Transverse colon (tissue), 4 donors: ENCODE results near the gene SLC6A11. TPM values are rescaled to one million over a fixed set of nuclear protein-coding genes. Genes with fewer than 3 reads are reported as not detected.

Source experiments
- DNase-seq: peaks from one replicate; pipeline ENCODE4 v3.0.0-alpha.2; 2019
- H3K27ac ChIP-seq, 4 donors: fragments of 200-600 bp; sonication (generic); 2 replicates each; pipeline ENCODE4 v1.5.1; 2016 to 2018; ENCODE audit warnings: inconsistent platforms in 4 of 4
- H3K27me3 ChIP-seq: fragments of 200-600 bp; sonication (generic); 2 replicates; pipeline ENCODE4 v1.5.1; 2017; ENCODE audit warnings: inconsistent platforms
- H3K36me3 ChIP-seq, 4 donors: fragments of 200-600 bp; sonication (generic); 2 replicates each; pipeline ENCODE4 v1.5.1; 2017 to 2019; ENCODE audit warnings: inconsistent platforms in 4 of 4
- H3K4me1 ChIP-seq, 4 donors: fragments of 200-600 bp; sonication (generic); 2 replicates each; pipeline ENCODE4 v1.5.1; 2017 to 2020; ENCODE audit warnings: inconsistent platforms in 4 of 4
- H3K4me3 ChIP-seq, 4 donors: fragments of 200-600 bp; sonication (generic); 1 replicate in 1 of 4; 2 replicates in 3 of 4; pipeline versions ENCODE4 v1.5.1 to v1.6.1; 2017 to 2019; ENCODE audit warnings: inconsistent platforms in 4 of 4
- H3K9me3 ChIP-seq, 2 donors: fragments of 200-600 bp; sonication (generic); 2 replicates each; pipeline ENCODE4 v1.5.1; 2017 to 2019; ENCODE audit warnings: inconsistent platforms in 2 of 2
- EP300 ChIP-seq: sonication (generic); formaldehyde crosslinking; IDR thresholded peaks from one replicate; pipeline ENCODE4 v1.6.1; 2017; ENCODE audit warnings: antibody characterized with exemption, low read depth
- POLR2A ChIP-seq: fragments of 450-650 bp; IDR thresholded peaks from one replicate; pipeline ENCODE4 v1.6.1; 2016; ENCODE audit warnings: antibody characterized with exemption, mild to moderate bottlenecking, moderate library complexity
- POLR2AphosphoS5 ChIP-seq, 3 donors: sonication (generic); formaldehyde crosslinking; IDR thresholded peaks; one replicate each; pipeline ENCODE4 v1.6.1; 2016; ENCODE audit warnings: antibody characterized with exemption in 3 of 3
- WGBS, 2 donors: methylation state at CpG; one replicate each; pipeline ENCODE4 v1.1.5; 2018; ENCODE audit warnings: low coverage in 1 of 2; 5-methylcytosine and 5-hydroxymethylcytosine counted together
- in situ Hi-C, 4 donors: fragments of 200-750 bp; cut with MboI; loops; one replicate each; pipeline versions ENCODE4 v1.15.0 to v1.15.1; 2017; ENCODE audit warnings: low sequenced_read_pairs in 3 of 4, low pct_ligation_motif_present in 1 of 4, low pct_unique_long_range_greater_than_20kb in 1 of 4
- intact Hi-C: fragments of 100-400 bp; cut with DNase I; formaldehyde crosslinking; loops from one replicate; pipeline ENCODE4 v1.15.1; 2023; ENCODE audit warnings: low total_unique reads
- total RNA-seq, 4 donors: library from RNA; depleted of rRNA; stranded (reverse); fragments of >200 nt; gene quantifications; one replicate each; pipeline ENCODE4 v1.1.0, GENCODE V29; 2016
- TF ChIP-seq, protein P1 (sequence below), 5 experiments: fragments of 200-600 bp in 3 of 5; fragments of 450-650 bp in 2 of 5; sonication (generic) in 3 of 5; IDR thresholded peaks; 1 replicate in 2 of 5; 2 replicates in 3 of 5; pipeline ENCODE4 v1.5.1; 2016 to 2017; ENCODE audit warnings: antibody characterized with exemption in 5 of 5, inconsistent platforms in 3 of 5, mild to moderate bottlenecking in 2 of 5, moderate library complexity in 1 of 5

Gene SLC6A11
- total RNA-seq, 4 donors from 2014 or later = not detected

DNA sequence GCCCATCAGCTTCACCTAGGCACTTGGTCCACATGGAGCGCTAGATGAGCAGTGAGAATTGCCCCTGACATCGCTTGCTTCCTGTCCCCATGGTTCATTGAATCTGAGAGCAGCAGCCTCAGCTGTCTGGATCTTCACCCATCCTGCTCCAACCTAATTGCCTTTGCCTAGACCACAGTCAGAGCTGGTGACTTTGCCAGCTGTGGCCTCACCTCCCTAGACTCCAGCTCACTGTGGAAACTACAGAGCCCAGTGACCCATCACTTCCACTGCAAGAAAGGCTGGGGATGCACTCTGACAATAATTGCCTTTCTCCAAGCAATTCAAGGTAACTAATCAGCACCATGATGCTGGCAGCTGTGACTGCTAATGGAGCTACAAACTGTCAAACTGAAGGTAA is 145.9 kb downstream of the SLC6A11 start:
- Histone ChIP-seq H3K4me1 (peaks cover 0 to 5% (median 2%) of the 10 kb centered on the region in 4 donors), H3K4me3 (no peak overlapping the region), H3K9me3 (no peaks in the 10 kb centered on the region), H3K27ac (no peak overlapping the region), H3K36me3 (no peaks in the 10 kb centered on the region), H3K27me3 (peaks cover 4% of the 10 kb centered on the region)
- 60 to 100% methylated on average over 1 to 2 of the region's 2 CpGs for WGBS, 2 donors
- TF ChIP-seq POLR2AphosphoS5 (IDR thresholded peaks at IDR 0.05) (no peak), POLR2A (no peak), EP300 (no peak)
- TF ChIP-seq, protein P1, sequence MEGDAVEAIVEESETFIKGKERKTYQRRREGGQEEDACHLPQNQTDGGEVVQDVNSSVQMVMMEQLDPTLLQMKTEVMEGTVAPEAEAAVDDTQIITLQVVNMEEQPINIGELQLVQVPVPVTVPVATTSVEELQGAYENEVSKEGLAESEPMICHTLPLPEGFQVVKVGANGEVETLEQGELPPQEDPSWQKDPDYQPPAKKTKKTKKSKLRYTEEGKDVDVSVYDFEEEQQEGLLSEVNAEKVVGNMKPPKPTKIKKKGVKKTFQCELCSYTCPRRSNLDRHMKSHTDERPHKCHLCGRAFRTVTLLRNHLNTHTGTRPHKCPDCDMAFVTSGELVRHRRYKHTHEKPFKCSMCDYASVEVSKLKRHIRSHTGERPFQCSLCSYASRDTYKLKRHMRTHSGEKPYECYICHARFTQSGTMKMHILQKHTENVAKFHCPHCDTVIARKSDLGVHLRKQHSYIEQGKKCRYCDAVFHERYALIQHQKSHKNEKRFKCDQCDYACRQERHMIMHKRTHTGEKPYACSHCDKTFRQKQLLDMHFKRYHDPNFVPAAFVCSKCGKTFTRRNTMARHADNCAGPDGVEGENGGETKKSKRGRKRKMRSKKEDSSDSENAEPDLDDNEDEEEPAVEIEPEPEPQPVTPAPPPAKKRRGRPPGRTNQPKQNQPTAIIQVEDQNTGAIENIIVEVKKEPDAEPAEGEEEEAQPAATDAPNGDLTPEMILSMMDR (IDR thresholded peaks at IDR 0.05) = no peak
- in situ Hi-C loops (loop anchor here in 1 of 4 donors (25.0 kb wide), 1 partner anchor 375 kb away; no protein-coding TSS in a partner anchor), intact Hi-C loops (no loop called here)
- no peak for DNase-seq

DNA sequence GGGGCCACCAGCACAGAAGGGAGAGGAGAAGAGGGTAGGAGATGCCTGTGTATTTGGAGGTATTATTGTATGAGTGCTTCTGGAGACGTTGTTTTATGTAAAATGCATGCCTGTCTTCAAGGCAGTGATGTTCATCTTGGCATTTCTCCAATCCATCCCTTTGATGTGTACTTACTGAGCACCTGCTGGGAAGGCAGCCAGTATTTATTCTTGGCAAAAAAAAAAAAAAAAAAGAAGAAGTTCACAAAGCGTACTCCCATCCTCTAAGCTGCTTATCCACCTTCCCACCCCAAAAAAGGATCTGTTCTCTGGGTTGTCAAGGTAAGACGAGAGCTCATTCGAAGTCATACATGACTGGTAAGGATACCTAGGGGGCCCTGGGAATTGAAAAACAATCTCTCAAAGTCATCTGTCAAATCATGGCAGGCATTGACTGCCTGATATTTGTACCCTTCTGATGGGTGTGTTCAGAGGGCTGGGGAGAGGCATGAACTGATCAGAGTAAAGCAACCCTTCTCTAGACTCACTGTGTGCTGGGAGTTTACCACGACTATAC is 146.5 kb downstream of the SLC6A11 start:
- H3K9me3 ChIP-seq = no peaks in the 10 kb centered on the region
- H3K27me3 ChIP-seq = peaks cover 4% of the 10 kb centered on the region
- H3K4me1 ChIP-seq = peaks cover 0 to 5% (median 2%) of the 10 kb centered on the region in 4 donors
- H3K4me3 ChIP-seq = no peak overlapping the region
- in situ Hi-C loops (loop anchor here in 1 of 4 donors (25.0 kb wide), 1 partner anchor 375 kb away; no protein-coding TSS in a partner anchor), intact Hi-C loops (no loop called here)
- no peaks in the 10 kb centered on the region for H3K36me3 ChIP-seq
- WGBS, 2 donors = 29 to 30% methylated on average over 4 to 5 of the region's 5 CpGs
- no peak for DNase-seq
- H3K27ac ChIP-seq = no peak overlapping the region
- TF ChIP-seq EP300 = no peak
- TF ChIP-seq POLR2A = no peak
- no peak for TF ChIP-seq POLR2AphosphoS5 (IDR thresholded peaks at IDR 0.05)
- TF ChIP-seq, protein P1 (IDR thresholded peaks at IDR 0.05) = no peak

DNA sequence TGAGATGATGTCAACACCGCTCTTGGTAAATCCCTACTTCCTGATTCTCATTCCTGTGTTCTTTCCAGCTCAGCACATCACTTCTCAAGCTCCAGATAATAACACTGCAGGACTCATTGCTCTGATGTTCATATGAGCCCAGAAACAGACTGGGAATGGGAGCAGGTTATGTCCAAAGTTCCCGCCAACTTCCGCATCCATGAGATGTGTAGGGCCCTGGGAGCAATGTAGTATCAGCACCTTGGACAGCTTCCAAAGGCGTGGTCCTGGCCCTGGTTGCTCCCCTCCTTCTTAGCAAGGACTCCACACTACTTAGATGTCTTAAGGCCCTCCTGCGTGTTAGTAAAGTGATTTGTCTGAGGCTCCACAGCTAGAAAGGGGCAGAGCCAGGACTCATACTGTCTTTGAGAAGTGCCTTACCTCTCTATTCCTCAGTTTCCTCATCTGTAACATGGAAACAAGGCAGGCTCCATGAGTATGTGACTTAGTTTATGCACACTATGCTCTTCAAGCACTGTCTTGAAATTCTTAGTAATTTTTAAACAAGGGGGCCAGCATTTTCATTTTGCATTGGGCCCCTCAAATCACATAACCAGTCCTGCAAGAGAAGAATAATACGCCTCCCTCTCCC is 148.6 kb downstream of the SLC6A11 start:
- 55% methylated on average over 6 of the region's 6 CpGs; no CpG with 5 or more reads in 1 of the 2 donors for WGBS, 2 donors
- Histone ChIP-seq H3K27me3 (peaks cover 4% of the 10 kb centered on the region), H3K4me1 (no peaks in the 10 kb centered on the region), H3K9me3 (no peaks in the 10 kb centered on the region), H3K36me3 (no peaks in the 10 kb centered on the region), H3K4me3 (no peak overlapping the region), H3K27ac (no peak overlapping the region)
- intact Hi-C loops = no loop called here
- in situ Hi-C loops = loop anchor here in 1 of 4 donors (25.0 kb wide), 1 partner anchor 373 kb away; no protein-coding TSS in a partner anchor
- TF ChIP-seq, protein P1 (IDR thresholded peaks at IDR 0.05) = no peak
- TF ChIP-seq EP300 (no peak), POLR2A (no peak), POLR2AphosphoS5 (IDR thresholded peaks at IDR 0.05) (no peak)
- DNase-seq = peak; percentile 34

DNA sequence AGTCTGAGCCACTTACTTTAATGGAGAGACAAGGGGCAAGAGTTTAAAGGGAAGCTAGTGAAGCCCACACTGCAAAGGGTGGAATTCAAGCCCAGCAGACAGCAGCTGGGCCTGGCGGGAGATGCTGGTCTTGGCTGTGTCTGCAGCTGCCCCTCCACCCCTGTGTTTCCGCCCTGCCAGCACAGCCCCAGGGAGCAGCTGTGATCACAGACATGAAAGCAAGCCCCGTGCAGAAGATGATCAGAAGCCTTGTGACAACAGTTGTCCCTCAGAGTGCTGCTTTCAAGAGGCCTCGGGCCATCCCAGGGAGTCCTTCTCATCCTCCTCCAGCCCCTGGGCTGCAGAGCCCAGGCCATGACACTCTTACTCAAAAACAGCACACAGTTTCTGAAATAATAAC is 152.4 kb downstream of the SLC6A11 start:
- no peak overlapping the region for H3K4me3 ChIP-seq
- no peak for DNase-seq
- in situ Hi-C loops = loop anchor here in 1 of 4 donors (25.0 kb wide), 1 partner anchor 369 kb away; no protein-coding TSS in a partner anchor

More for the DNA sequence above, 152.4 kb downstream of the SLC6A11 start:
- peaks cover 4% of the 10 kb centered on the region for H3K27me3 ChIP-seq
- H3K9me3 ChIP-seq = no peaks in the 10 kb centered on the region
- H3K36me3 ChIP-seq = no peaks in the 10 kb centered on the region
- intact Hi-C loops = no loop called here
- H3K4me1 ChIP-seq = no peaks in the 10 kb centered on the region
- 33% methylated on average over 4 of the region's 4 CpGs; no CpG with 5 or more reads in 1 of the 2 donors for WGBS, 2 donors
- TF ChIP-seq POLR2AphosphoS5 (IDR thresholded peaks at IDR 0.05) = no peak
- TF ChIP-seq, protein P1 (IDR thresholded peaks at IDR 0.05) = no peak
- TF ChIP-seq POLR2A = no peak
- no peak for TF ChIP-seq EP300
- no peak overlapping the region for H3K27ac ChIP-seq
